Left ventricle myocardium inferior (tissue), 1 donor: ENCODE measurements around the gene AP1S2. TPM values are rescaled to one million over a fixed set of nuclear protein-coding genes. Genes with fewer than 3 reads are reported as not detected.
"Not testable (repeated sequence)": the region's sequence is repeated elsewhere in the genome, so short reads cannot be mapped to it uniquely, and the experiment has no call there.

Experiments
- DNase-seq: peaks from one replicate; pipeline ENCODE4 v3.0.0-alpha.2; 2020
- H3K27ac ChIP-seq: fragments of 200-600 bp; replicated peaks from 2 replicates; pipeline ENCODE4 v1.8.0; 2021
- H3K27me3 ChIP-seq: fragments of 200-600 bp; 2 replicates; pipeline ENCODE4 v1.8.0; 2021; ENCODE audit warnings: low read depth
- H3K36me3 ChIP-seq: fragments of 200-600 bp; 2 replicates; pipeline ENCODE4 v1.8.0; 2021
- H3K4me1 ChIP-seq: fragments of 200-600 bp; 2 replicates; pipeline ENCODE4 v1.8.0; 2021
- H3K4me3 ChIP-seq: fragments of 200-600 bp; 2 replicates; pipeline ENCODE4 v1.8.0; 2021; ENCODE audit warnings: mild to moderate bottlenecking, moderate library complexity
- H3K9me3 ChIP-seq: fragments of 200-600 bp; replicated peaks from 2 replicates; pipeline ENCODE4 v1.8.0; 2021
- intact Hi-C: fragments of 100-400 bp; cut with micrococcal nuclease; formaldehyde crosslinking; loops from one replicate; pipeline ENCODE4 v1.11.0; 2022
- total RNA-seq: library from RNA; stranded (reverse); fragmentation: NEBNext Ultra II Directional; extraction: Animal tissue kit (Norgen Biotek cat#: 25700); gene quantifications from one replicate; pipeline ENCODE4 v1.2.1, GENCODE V29; 2021
- TF ChIP-seq, protein P1 (sequence below): fragments of 200-600 bp; IDR thresholded peaks from 2 replicates; pipeline ENCODE4 v1.8.0; 2021; ENCODE audit warnings: antibody characterized with exemption, mild to moderate bottlenecking, borderline replicate concordance
- donor health status: DM: no; HTN: yes; CAD: no; lungs with severe emphysema.

Gene AP1S2
- total RNA-seq, 1 donor from 2014 or later = 143 TPM

DNA sequence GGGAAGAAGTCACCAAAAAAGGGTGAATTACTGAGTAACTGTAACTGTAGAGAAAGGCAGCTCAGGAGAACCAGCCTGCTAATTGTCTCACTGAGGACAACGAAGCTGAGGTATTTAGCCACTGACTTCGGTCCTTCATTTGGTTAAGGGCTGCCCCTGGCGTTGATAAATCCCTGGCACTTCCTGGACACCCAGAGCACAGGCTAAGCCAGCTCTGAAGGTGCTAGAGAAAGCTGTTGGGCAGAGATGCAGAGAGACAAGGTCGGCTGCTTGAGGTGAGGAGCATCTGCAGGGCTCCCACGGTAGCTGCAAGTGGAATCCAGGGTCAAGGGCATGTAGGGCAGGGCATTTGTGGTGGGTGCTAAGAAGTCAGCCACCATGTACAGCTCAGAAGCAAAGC is 33.4 kb upstream of the AP1S2 start:
- intact Hi-C loops = no loop called here

DNA sequence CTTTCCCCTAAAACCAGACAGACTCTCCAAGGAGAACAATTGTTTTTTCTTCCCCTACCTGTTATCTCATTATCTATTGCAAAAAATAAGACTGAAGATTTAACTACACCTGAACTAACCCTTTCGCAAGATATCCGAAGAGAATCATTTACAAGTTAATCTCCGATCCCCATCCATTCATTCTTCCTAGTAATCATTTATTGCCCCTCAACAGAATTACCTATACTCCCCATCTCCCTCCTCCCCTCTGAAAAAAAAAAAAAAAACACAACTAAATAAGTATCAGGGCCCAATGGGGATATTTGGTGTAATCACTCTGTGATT is 28.9 kb upstream of the AP1S2 start:
- Histone ChIP-seq H3K4me3 (no peak overlapping the region), H3K4me1 (no peaks in the 10 kb centered on the region), H3K27ac (no peak overlapping the region), H3K9me3 (no peaks in the 10 kb centered on the region), H3K36me3 (no peaks in the 10 kb centered on the region), H3K27me3 (no peaks in the 10 kb centered on the region)
- intact Hi-C loops = no loop called here
- TF ChIP-seq, protein P1, sequence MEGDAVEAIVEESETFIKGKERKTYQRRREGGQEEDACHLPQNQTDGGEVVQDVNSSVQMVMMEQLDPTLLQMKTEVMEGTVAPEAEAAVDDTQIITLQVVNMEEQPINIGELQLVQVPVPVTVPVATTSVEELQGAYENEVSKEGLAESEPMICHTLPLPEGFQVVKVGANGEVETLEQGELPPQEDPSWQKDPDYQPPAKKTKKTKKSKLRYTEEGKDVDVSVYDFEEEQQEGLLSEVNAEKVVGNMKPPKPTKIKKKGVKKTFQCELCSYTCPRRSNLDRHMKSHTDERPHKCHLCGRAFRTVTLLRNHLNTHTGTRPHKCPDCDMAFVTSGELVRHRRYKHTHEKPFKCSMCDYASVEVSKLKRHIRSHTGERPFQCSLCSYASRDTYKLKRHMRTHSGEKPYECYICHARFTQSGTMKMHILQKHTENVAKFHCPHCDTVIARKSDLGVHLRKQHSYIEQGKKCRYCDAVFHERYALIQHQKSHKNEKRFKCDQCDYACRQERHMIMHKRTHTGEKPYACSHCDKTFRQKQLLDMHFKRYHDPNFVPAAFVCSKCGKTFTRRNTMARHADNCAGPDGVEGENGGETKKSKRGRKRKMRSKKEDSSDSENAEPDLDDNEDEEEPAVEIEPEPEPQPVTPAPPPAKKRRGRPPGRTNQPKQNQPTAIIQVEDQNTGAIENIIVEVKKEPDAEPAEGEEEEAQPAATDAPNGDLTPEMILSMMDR = no peak
- DNase-seq = no peak

More for the DNA sequence above, 33.4 kb upstream of the AP1S2 start:
- no peaks in the 10 kb centered on the region for H3K27me3 ChIP-seq
- no peak overlapping the region for H3K4me3 ChIP-seq
- DNase-seq = no peak
- no peaks in the 10 kb centered on the region for H3K36me3 ChIP-seq
- no peak overlapping the region for H3K27ac ChIP-seq
- TF ChIP-seq, protein P1 = no peak
- no peaks in the 10 kb centered on the region for H3K9me3 ChIP-seq
- peaks cover 6% of the 10 kb centered on the region for H3K4me1 ChIP-seq

DNA sequence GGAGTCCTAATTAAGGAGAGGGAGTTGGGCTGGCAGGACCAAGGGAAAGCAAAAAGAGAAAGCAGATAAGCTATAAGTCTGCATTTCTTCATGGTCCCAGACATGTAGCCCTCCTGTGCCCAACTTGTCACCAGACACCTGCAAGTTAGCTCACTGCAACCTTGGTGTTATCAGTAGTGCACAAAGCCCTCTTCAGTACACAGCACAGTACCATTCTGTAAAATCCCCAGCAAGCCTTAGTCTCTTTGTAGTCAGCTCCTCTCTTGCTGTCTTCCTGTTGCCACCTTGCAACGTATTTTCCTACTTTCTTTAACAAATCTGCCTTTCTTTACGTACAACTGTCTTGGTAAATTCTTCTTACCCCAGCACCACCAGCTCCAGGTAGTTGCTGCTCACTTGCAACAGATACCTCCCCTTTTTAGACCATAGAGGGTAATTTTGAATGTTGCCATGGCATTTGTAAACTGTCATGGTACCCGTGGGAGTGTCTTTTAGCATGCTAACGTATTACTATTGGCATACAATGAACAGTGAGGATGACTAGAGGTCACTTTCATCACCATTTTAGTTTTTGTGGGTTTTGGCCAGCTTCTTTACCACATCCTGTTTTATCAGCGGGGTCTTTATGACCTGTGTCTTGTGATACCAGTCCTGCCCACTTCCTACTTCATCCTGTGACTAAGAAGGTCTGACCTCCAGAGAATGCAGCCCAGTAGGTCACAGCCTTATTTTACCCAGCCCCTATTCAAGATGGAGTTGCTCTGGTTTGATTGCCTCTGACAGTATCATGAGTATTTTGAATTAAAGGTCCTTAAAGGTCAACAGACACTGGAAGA is 28.3 kb upstream of the AP1S2 start:
- no peak overlapping the region for H3K4me3 ChIP-seq
- H3K36me3 ChIP-seq = no peaks in the 10 kb centered on the region
- TF ChIP-seq, protein P1 = no peak
- H3K27me3 ChIP-seq = no peaks in the 10 kb centered on the region
- DNase-seq = no peak
- no peaks in the 10 kb centered on the region for H3K4me1 ChIP-seq
- no peaks in the 10 kb centered on the region for H3K9me3 ChIP-seq
- intact Hi-C loops = no loop called here
- H3K27ac ChIP-seq = no peak overlapping the region

DNA sequence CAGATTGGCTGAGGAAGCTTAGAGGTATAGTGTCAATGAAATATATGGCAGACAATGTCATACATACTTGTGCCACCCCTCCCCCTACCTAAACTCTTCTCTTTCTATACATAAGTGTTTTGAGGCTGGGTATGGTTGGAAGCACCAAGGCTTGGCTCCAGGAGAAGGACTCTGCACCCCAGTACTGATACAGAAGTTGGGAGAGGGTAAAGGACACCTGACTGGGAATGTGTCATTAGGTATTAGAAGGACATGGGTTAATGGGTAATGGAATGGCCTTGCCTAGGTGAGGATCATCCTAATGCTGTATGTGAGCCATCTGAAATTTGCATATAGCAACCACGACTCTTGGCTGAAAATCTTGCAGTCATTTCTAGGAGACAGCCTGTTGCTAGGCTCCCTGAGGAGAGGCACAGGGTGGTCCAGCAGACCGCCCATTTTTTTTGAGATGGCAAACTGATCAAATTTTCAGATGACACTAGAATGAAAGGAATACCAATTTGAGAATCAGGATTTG is 26.8 kb upstream of the AP1S2 start:
- no peaks in the 10 kb centered on the region for H3K4me1 ChIP-seq
- H3K9me3 ChIP-seq = no peaks in the 10 kb centered on the region
- intact Hi-C loops = no loop called here
- no peaks in the 10 kb centered on the region for H3K27me3 ChIP-seq
- TF ChIP-seq, protein P1 = no peak
- H3K27ac ChIP-seq = no peak overlapping the region
- no peak for DNase-seq
- no peaks in the 10 kb centered on the region for H3K36me3 ChIP-seq
- no peak overlapping the region for H3K4me3 ChIP-seq

DNA sequence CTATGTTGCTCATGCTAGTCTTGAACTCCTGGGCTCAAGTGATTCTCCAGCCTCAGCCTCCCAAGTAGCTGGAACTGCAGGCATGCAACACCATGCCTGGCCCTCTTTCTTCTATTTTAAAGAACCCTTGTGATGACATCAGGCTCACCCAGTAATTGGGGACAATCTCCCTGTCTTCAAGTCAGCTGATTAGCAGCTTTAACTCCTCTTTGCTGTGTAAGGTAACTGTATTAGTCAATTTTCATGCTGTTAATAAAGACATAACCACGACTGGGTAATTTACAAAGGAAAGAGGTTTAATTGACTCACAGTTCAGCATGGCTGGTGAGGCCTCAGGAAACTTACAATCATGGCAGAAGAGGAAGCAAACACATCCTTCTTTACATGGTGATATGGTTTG is 23.3 kb upstream of the AP1S2 start:
- H3K9me3 ChIP-seq, H3K27me3 ChIP-seq, H3K36me3 ChIP-seq, DNase-seq, H3K4me1 ChIP-seq, H3K27ac ChIP-seq, intact Hi-C loops, H3K4me3 ChIP-seq: not testable (repeated sequence)

DNA sequence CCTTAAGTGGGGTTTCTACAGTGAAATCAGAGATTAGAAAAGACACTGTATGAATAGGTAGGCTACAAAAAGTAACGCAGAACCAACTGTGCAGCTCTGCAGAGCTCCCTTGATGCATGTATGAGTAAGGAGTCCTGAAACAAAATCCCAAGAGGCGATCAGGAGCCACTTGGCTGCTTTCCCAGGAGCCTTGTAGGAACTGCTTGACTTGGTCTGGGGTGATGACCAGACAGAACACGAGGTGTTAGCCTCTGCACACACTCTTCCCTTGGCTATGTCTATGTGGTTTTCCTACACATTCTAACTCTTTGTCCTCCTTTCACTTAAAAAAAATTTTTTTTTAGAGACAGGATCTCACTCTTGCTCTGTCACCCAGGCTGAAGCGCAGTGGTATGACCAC is 22.8 kb upstream of the AP1S2 start:
- TF ChIP-seq, protein P1 = no peak
- H3K4me3 ChIP-seq = no peak overlapping the region
- H3K27me3 ChIP-seq = no peaks in the 10 kb centered on the region
- no peaks in the 10 kb centered on the region for H3K4me1 ChIP-seq
- no peaks in the 10 kb centered on the region for H3K36me3 ChIP-seq
- no peak overlapping the region for H3K27ac ChIP-seq
- no peaks in the 10 kb centered on the region for H3K9me3 ChIP-seq
- peak; percentile 12 for DNase-seq
- intact Hi-C loops = no loop called here
